Muscle layer of colon (tissue), 2 donors: ENCODE results near the gene ZSCAN31.
A peak's percentile ranks its signal among the peaks of the same experiment; 100 is the strongest.

Source experiments
- H3K27ac ChIP-seq: one replicate; pipeline ENCODE4 v1.7.0; 2013; ENCODE audit warnings: low read depth, mild to moderate bottlenecking, low read length, moderate library complexity
- H3K27me3 ChIP-seq, 2 donors: one replicate each; pipeline ENCODE4 v1.7.0; 2013; ENCODE audit warnings: low read length in 2 of 2, mild to moderate bottlenecking in 2 of 2; ENCODE audit not compliant: insufficient read depth in 2 of 2, control insufficient read depth in 1 of 2
- H3K36me3 ChIP-seq: one replicate; pipeline ENCODE4 v1.7.0; 2013; ENCODE audit warnings: mild to moderate bottlenecking, low read length; ENCODE audit not compliant: insufficient read depth
- H3K4me1 ChIP-seq: one replicate; pipeline ENCODE4 v1.7.0; 2013; ENCODE audit warnings: mild to moderate bottlenecking, low read length; ENCODE audit not compliant: insufficient read depth
- H3K4me3 ChIP-seq, 2 donors: one replicate each; pipeline ENCODE4 v1.7.0; 2013; ENCODE audit warnings: low read length in 2 of 2, low read depth in 1 of 2, mild to moderate bottlenecking in 1 of 2, moderate library complexity in 1 of 2
- H3K9ac ChIP-seq: one replicate; pipeline ENCODE4 v1.7.0; 2013; ENCODE audit warnings: low read length
- H3K9me3 ChIP-seq: one replicate; pipeline ENCODE4 v1.7.0; 2013; ENCODE audit warnings: mild to moderate bottlenecking, low read length
- donor health status: abdominal sarcoma.
- donor health status: Adenocarcinoma of cecum.

Gene ZSCAN31

DNA sequence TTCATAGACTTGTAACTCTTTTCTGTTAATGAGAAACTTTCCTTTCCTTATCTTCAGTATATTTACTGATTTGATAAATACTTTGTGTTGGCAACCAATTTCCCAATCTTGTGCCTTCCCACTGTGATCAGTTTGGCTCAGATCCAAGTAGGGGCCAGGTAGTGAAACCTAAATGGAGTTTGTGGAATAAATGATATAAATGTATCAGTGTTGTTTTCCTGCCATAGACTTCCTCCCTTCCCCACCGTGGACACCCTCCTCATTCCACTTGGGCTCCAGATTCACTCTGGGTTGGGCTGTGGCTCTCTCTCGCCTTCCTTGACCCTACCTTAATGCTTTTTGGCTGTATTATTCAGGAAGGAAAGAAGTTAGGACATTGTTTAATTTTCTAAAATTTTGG, 15.1 kb upstream of the ZSCAN31 start:
- Histone ChIP-seq H3K9ac (peak overlapping the region; percentile 95), H3K9me3 (no peaks in the 10 kb centered on the region), H3K4me3 (peak overlapping the region in 1 of 2 donors; percentile 12), H3K4me1 (peaks cover 25% of the 10 kb centered on the region), H3K36me3 (no peaks in the 10 kb centered on the region), H3K27ac (no peak overlapping the region), H3K27me3 (no peaks in the 10 kb centered on the region)

GRCh38 chr6:28349892-28350737, 14.2 kb upstream of the ZSCAN31 start, which contains the start of gene ZKSCAN3:
ZKSCAN3 (plus strand) TSS chr6:28349947; CDS start chr6:28359587, 9,640 bp downstream.
- Histone ChIP-seq H3K4me3 (peak within 1 kb of the TSS; percentile 72 to 100), H3K27ac (peak within 1 kb of the TSS; percentile 79), H3K4me1 (peaks cover 20% of the 10 kb centered on the region), H3K36me3 (no peaks in the 10 kb centered on the region), H3K9me3 (no peaks in the 10 kb centered on the region), H3K27me3 (no peaks in the 10 kb centered on the region), H3K9ac (peak within 1 kb of the TSS; percentile 95)

DNA sequence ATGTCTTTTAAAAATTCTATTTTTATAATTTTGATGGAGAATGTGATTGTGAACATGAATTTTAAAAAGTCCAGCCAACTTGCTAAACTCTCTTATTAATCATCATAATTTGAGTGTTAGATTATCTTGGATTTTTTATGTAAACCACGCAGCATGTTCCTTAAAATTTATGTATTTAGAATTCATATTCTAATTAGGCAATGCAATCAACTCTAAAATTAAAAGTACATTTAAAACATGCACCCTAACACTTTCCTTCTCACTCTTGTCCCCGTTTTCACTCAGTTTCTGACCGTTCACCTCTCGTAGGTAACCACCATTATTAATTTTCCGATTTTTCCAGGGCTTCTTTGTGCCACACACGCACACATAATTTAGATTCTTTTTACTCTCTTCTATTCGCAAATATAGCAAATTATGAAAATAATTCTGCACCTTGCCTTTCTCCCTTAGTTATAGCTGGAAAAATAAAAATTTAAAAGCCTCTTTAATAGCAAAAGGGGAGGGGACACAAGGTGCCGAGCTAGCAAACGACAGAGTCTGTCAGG, 13.5 kb upstream of the ZSCAN31 start:
- Histone ChIP-seq H3K36me3 (no peaks in the 10 kb centered on the region), H3K4me3 (peak overlapping the region; percentile 72 to 100), H3K27me3 (no peaks in the 10 kb centered on the region), H3K27ac (peak overlapping the region; percentile 79), H3K9ac (peak overlapping the region; percentile 95), H3K9me3 (no peaks in the 10 kb centered on the region), H3K4me1 (peaks cover 15% of the 10 kb centered on the region)

DNA sequence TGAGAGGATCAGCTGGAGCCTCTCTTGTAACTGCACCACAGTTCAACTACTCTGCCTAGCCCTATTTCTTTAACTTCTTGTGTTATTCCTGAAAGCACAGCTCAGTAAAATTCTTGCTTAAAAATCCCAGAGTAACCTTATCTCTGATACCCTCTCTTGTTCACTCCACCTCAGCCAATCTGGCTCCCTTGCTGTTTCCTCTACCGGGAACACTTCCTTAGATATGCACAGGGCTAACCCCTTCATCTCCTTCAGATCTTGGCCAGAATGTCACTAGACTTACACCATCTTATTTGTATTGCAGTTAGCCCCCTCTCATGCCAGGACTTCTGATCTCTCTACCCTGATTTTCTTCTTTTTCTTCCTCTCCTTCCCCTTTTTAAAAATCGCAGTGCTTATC, 11.2 kb upstream of the ZSCAN31 start:
- no peaks in the 10 kb centered on the region for H3K36me3 ChIP-seq
- H3K27ac ChIP-seq = no peak overlapping the region
- H3K9me3 ChIP-seq = no peaks in the 10 kb centered on the region

GRCh38 chr6:28345201-28345600, 9.3 kb upstream of the ZSCAN31 start:
- no peaks in the 10 kb centered on the region for H3K36me3 ChIP-seq
- H3K9me3 ChIP-seq = no peaks in the 10 kb centered on the region
- H3K9ac ChIP-seq = no peak overlapping the region
- H3K4me1 ChIP-seq = peaks cover under 1% of the 10 kb centered on the region
- no peaks in the 10 kb centered on the region for H3K27me3 ChIP-seq
- no peak overlapping the region for H3K27ac ChIP-seq
- H3K4me3 ChIP-seq = no peak overlapping the region

More for the DNA sequence above, 11.2 kb upstream of the ZSCAN31 start:
- H3K27me3 ChIP-seq = no peaks in the 10 kb centered on the region
- no peak overlapping the region for H3K9ac ChIP-seq
- H3K4me3 ChIP-seq = no peak overlapping the region
- peaks cover 15% of the 10 kb centered on the region for H3K4me1 ChIP-seq

GRCh38 chr6:28343898-28344677, 8.1 kb upstream of the ZSCAN31 start:
- Histone ChIP-seq H3K9me3 (no peaks in the 10 kb centered on the region), H3K9ac (no peak overlapping the region), H3K36me3 (no peaks in the 10 kb centered on the region), H3K4me1 (no peaks in the 10 kb centered on the region), H3K27ac (no peak overlapping the region), H3K4me3 (no peak overlapping the region), H3K27me3 (no peaks in the 10 kb centered on the region)

- no peak overlapping the region for H3K4me3 ChIP-seq
- H3K9me3 ChIP-seq = no peaks in the 10 kb centered on the region
- H3K27me3 ChIP-seq = no peaks in the 10 kb centered on the region
- H3K36me3 ChIP-seq = no peaks in the 10 kb centered on the region
- H3K9ac ChIP-seq = no peak overlapping the region
- H3K4me1 ChIP-seq = peaks cover 12% of the 10 kb centered on the region
- H3K27ac ChIP-seq = no peak overlapping the region
These were observed 4.6 kb upstream of the ZSCAN31 start for GRCh38 chr6:28340310-28341095.

DNA sequence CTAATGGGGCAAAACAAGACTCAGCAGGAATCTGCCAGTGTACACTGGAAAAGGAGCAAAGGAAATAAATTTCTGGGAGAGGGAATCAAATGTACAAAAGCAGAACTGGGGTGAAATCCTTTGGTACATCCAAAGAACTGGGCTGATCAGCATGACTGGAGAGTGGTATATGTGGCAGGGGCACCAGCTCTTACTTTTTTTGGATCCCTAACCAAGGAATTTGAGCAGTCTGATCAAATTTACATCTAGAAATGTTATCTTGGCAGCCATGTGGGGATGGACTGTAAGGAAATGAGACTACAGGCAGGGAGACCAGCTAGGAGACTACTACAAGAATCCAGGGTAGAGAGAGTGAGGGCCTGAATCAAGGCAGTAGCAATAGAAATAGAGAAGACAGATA, 1.2 kb upstream of the ZSCAN31 start:
- H3K36me3 ChIP-seq = peaks cover under 1% of the 10 kb centered on the region
- H3K27ac ChIP-seq = peak overlapping the region; percentile 99
- no peaks in the 10 kb centered on the region for H3K27me3 ChIP-seq
- peak overlapping the region in 1 of 2 donors; percentile 80 for H3K4me3 ChIP-seq
- peaks cover 34% of the 10 kb centered on the region for H3K4me1 ChIP-seq
- H3K9ac ChIP-seq = peak overlapping the region; percentile 87
- H3K9me3 ChIP-seq = no peaks in the 10 kb centered on the region

- Histone ChIP-seq H3K36me3 (peaks cover 6% of the 10 kb centered on the region), H3K27me3 (no peaks in the 10 kb centered on the region), H3K27ac (peak overlapping the region; percentile 99), H3K4me3 (peak overlapping the region; percentile 80 to 86), H3K9ac (peak overlapping the region; percentile 87), H3K9me3 (no peaks in the 10 kb centered on the region), H3K4me1 (peaks cover 34% of the 10 kb centered on the region)
These were observed 554 bp upstream of the ZSCAN31 start for GRCh38 chr6:28336284-28337120.

DNA sequence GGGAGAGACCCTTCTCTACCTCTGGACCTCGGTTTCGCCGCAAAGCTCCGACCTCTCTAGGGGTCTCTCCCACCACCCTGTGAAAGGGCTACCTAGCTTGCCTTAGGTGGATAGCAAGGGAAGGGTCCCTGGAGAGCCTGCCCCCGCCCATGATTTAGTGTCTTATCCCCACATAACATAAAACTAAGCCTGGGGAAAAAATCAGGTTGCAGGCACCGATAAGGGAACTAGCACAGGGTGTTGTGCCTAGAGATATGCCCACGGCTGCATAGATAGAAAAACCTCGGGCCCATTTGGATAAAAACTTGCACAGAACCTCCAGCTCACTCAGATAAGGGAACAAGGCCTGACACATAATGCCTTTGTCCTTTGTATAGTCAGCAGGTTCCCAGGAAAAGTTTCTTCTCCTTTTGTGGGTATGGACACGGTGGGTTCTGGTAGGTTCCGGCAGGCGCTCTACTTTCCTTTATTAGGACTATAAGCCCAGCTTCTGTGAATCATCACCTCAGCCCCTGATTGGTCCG, 846 bp downstream of the ZSCAN31 start:
- Histone ChIP-seq H3K36me3 (peaks cover 6% of the 10 kb centered on the region), H3K9ac (peak overlapping the region; percentile 87), H3K27me3 (no peaks in the 10 kb centered on the region), H3K4me3 (peak overlapping the region; percentile 11 to 80), H3K9me3 (no peaks in the 10 kb centered on the region), H3K27ac (peak overlapping the region; percentile 99), H3K4me1 (peaks cover 34% of the 10 kb centered on the region)
